HepG2 (cell line): Measurements from ENCODE around the gene HDDC2. TPM values are rescaled to one million over a fixed set of nuclear protein-coding genes. Genes with fewer than 3 reads are reported as not detected.

Source experiments
- ASH2L ChIP-seq: fragments of 300-600, 200-600 bp; sonication (generic); IDR thresholded peaks from 2 replicates; pipeline ENCODE4 v1.7.0; 2017; ENCODE audit warnings: low read depth, mild to moderate bottlenecking, moderate library complexity, mixed read lengths, low read length; ENCODE audit not compliant: insufficient read length
- DNMT1 ChIP-seq: sonication (generic); formaldehyde crosslinking; IDR thresholded peaks from 2 replicates; pipeline ENCODE4 v1.5.1; 2020; ENCODE audit warnings: mild to moderate bottlenecking, missing genetic modification reagents
- FOXM1 ChIP-seq: sonication (generic); formaldehyde crosslinking; IDR thresholded peaks from 2 replicates; pipeline ENCODE4 v1.5.0; 2020; ENCODE audit warnings: missing genetic modification reagents
- GLI4 ChIP-seq: sonication (generic); formaldehyde crosslinking; IDR thresholded peaks from 2 replicates; pipeline ENCODE4 v1.5.1; 2020; ENCODE audit warnings: missing genetic modification reagents, mild to moderate bottlenecking, moderate library complexity, borderline replicate concordance
- GMEB2 ChIP-seq: IDR thresholded peaks from 2 replicates; pipeline ENCODE4 v1.6.1; 2016; ENCODE audit warnings: missing biosample characterization, missing genetic modification reagents, low read depth
- HBP1 ChIP-seq: IDR thresholded peaks from 2 replicates; pipeline ENCODE4 v1.6.1; 2016; ENCODE audit warnings: low read depth, control low read depth
- MAFF ChIP-seq: IDR thresholded peaks from 2 replicates; pipeline ENCODE4 v1.6.1; 2011; ENCODE audit warnings: low read depth, low read length, improper control_type of control experiment
- MAFK ChIP-seq, 2 experiments: IDR thresholded peaks in 1 of 2; conservative IDR thresholded peaks in 1 of 2; 2 replicates each; pipeline ENCODE4 v1.6.1; 2011; ENCODE audit warnings: improper control_type of control experiment in 2 of 2, low read length in 2 of 2
- RNF2 ChIP-seq: fragments of 450-650 bp; conservative IDR thresholded peaks from 2 replicates; pipeline ENCODE4 v1.6.1; 2016; ENCODE audit warnings: low read depth
- SIX4 ChIP-seq: sonication (generic); formaldehyde crosslinking; IDR thresholded peaks from 2 replicates; pipeline ENCODE4 v1.4.0; 2020; ENCODE audit warnings: missing genetic modification reagents
- SPEN ChIP-seq: sonication (generic); formaldehyde crosslinking; IDR thresholded peaks from 2 replicates; pipeline ENCODE4 v1.5.1; 2020; ENCODE audit warnings: low read depth, mild to moderate bottlenecking, missing genetic modification reagents
- ZFAT ChIP-seq: sonication (generic); formaldehyde crosslinking; conservative IDR thresholded peaks from 2 replicates; pipeline ENCODE4 v1.8.1; 2023; ENCODE audit warnings: missing genetic modification reagents, inconsistent platforms
- ZNF24 ChIP-seq: fragments of 450-650 bp; IDR thresholded peaks from 2 replicates; pipeline ENCODE4 v1.6.1; 2017; ENCODE audit warnings: antibody characterized with exemption, mild to moderate bottlenecking
- ZNF251 ChIP-seq: sonication (generic); formaldehyde crosslinking; IDR thresholded peaks from 2 replicates; pipeline ENCODE4 v1.9.0; 2021; ENCODE audit warnings: mild to moderate bottlenecking, missing genetic modification reagents
- ZNF329 ChIP-seq: sonication (generic); formaldehyde crosslinking; IDR thresholded peaks from 2 replicates; pipeline ENCODE4 v1.9.0; 2021; ENCODE audit warnings: low read depth, mild to moderate bottlenecking, missing genetic modification reagents
- ZNF333 ChIP-seq: sonication (generic); formaldehyde crosslinking; IDR thresholded peaks from 2 replicates; pipeline ENCODE4 v1.4.0; 2020; ENCODE audit warnings: mild to moderate bottlenecking, missing genetic modification reagents, borderline replicate concordance
- ZNF431 ChIP-seq: sonication (generic); formaldehyde crosslinking; IDR thresholded peaks from 2 replicates; pipeline ENCODE4 v1.9.0; 2022; ENCODE audit warnings: missing genetic modification reagents, low read depth, mild to moderate bottlenecking, borderline replicate concordance
- ZNF574 ChIP-seq: sonication (generic); formaldehyde crosslinking; IDR thresholded peaks from 2 replicates; pipeline ENCODE4 v1.4.0; 2020; ENCODE audit warnings: missing genetic modification reagents
- ZNF749 ChIP-seq: sonication (generic); formaldehyde crosslinking; IDR thresholded peaks from 2 replicates; pipeline ENCODE4 v1.8.0; 2022; ENCODE audit warnings: mild to moderate bottlenecking, missing genetic modification reagents, moderate library complexity, borderline replicate concordance
- ZNF768 ChIP-seq: sonication (generic); formaldehyde crosslinking; IDR thresholded peaks from 2 replicates; pipeline ENCODE4 v1.4.0; 2020; ENCODE audit warnings: missing genetic modification reagents
- ZNF788 ChIP-seq: sonication (generic); formaldehyde crosslinking; IDR thresholded peaks from 2 replicates; pipeline ENCODE4 v1.5.0; 2020; ENCODE audit warnings: mild to moderate bottlenecking, missing genetic modification reagents, borderline replicate concordance
- ZSCAN29 ChIP-seq: sonication (generic); formaldehyde crosslinking; conservative IDR thresholded peaks from 2 replicates; pipeline ENCODE4 v1.4.0; 2020; ENCODE audit warnings: mild to moderate bottlenecking, missing genetic modification reagents
- polyA plus RNA-seq, 8 experiments: library from polyadenylated mRNA; depleted of rRNA in 3 of 8; stranded (reverse) in 7 of 8; unstranded in 1 of 8; fragments of >200 nt; fragmentation: Illumina TruSeq in 4 of 8; extraction: Trizol in 4 of 8; gene quantifications; 2 replicates each; pipeline versions ENCODE4 v1.2.1 to v1.2.3, GENCODE V29; 2011 to 2016; ENCODE audit warnings: low read depth in 4 of 8, missing spikeins in 1 of 8, mixed read lengths in 1 of 8; ENCODE audit not compliant: insufficient read depth in 1 of 8
- total RNA-seq, 5 experiments: library from RNA; depleted of rRNA; stranded (reverse); fragments of >200 nt; fragmentation: Illumina TruSeq; extraction: Trizol; gene quantifications; 2 replicates each; pipeline ENCODE4 v1.2.3, GENCODE V29; 2016; ENCODE audit warnings: low read depth in 1 of 5

HDDC2 gene
- total and polyA plus RNA-seq, 2 of the 13 experiments (the other 11 are each of a cell fraction or from before 2014, with no cell fraction given) = 76.7 to 78.7 TPM

- peak; percentile 99 for TF ChIP-seq ZNF788
- peak; percentile 45; the same call in 1 of the 2 replicates for TF ChIP-seq GMEB2 (CRISPR knock-in tag)
- TF ChIP-seq ZNF24 = peak; percentile 79; the same call in 1 of the 2 replicates
- TF ChIP-seq ZNF251 (CRISPR knock-in tag) = peak; percentile 91; the same call in 1 of the 2 replicates
- TF ChIP-seq SIX4 (CRISPR knock-in tag) = 0 out of 2 replicates have a peak, but pooled peaks have one; percentile 33
- peak; percentile 95 for TF ChIP-seq ZNF329
- peak; percentile 80 for TF ChIP-seq ZNF749 (CRISPR knock-in tag)
- peak; percentile 99 for TF ChIP-seq SPEN (CRISPR knock-in tag)
- TF ChIP-seq ZNF768 (CRISPR knock-in tag) = peak; percentile 85
- no peak for TF ChIP-seq MAFF
- peak; percentile 97 for TF ChIP-seq DNMT1 (CRISPR knock-in tag)
- no peak for TF ChIP-seq ZFAT (CRISPR knock-in tag)
- TF ChIP-seq ZNF333 (CRISPR knock-in tag) = peak; percentile 91; the same call in 1 of the 2 replicates
- no peak for TF ChIP-seq MAFK (conservative IDR thresholded peaks at IDR 0.05 in 1 of 2, IDR thresholded peaks at IDR 0.05 in 1 of 2; ENCODE audit: low read length in 2 of 2)
- TF ChIP-seq FOXM1 (CRISPR knock-in tag) = peak; percentile 78; the same call in 1 of the 2 replicates
- TF ChIP-seq ZNF574 (CRISPR knock-in tag) = peak; percentile 92
- TF ChIP-seq ZSCAN29 (CRISPR knock-in tag) = peak; percentile 92
- TF ChIP-seq ZNF431 (CRISPR knock-in tag) = peak; percentile 98
- peak; percentile 97 for TF ChIP-seq RNF2
- peak; percentile 61 for TF ChIP-seq ASH2L
- peak; percentile 98 for TF ChIP-seq GLI4
- no peak for TF ChIP-seq HBP1 (CRISPR knock-in tag)
Measured at GRCh38 chr6:125301435-125302391, at the start of gene HDDC2 (continued).
